ENCODE measurements around the gene LIM2. TPM values are rescaled to one million over a fixed set of nuclear protein-coding genes. Genes with fewer than 3 reads are reported as not detected.

Gene LIM2
- total and polyA plus RNA-seq, 2 experiments from 2014 or later: not detected

- TF ChIP-seq CTCF (IDR thresholded peaks at IDR 0.05; ENCODE audit: poor library complexity) (no peak), EZH2phosphoT487 (IDR thresholded peaks at IDR 0.05; ENCODE audit: low read depth, severe bottlenecking, unreplicated experiment) (no peak), EZH2 (IDR thresholded peaks at IDR 0.05; ENCODE audit: borderline replicate concordance) (no peak)
- Histone ChIP-seq H3K27ac (no peak overlapping the region), H3K4me2 (no peak overlapping the region), H2AFZ (no peak overlapping the region), H3K27me3 (no peaks in the 10 kb centered on the region), H3K9me2 (replicated peaks; ENCODE audit: insufficient read depth) (no peaks in the 10 kb centered on the region), H4K20me1 (ENCODE audit: insufficient read depth, poor library complexity, severe bottlenecking) (no peaks in the 10 kb centered on the region), H3K4me3 (no peak overlapping the region), H3K36me3 (replicated peaks; ENCODE audit: insufficient read depth, low read depth) (no peaks in the 10 kb centered on the region), H3K9me3 (ENCODE audit: low read depth) (no peaks in the 10 kb centered on the region), H3K79me2 (no peaks in the 10 kb centered on the region), H3K4me1 (ENCODE audit: insufficient read depth) (no peaks in the 10 kb centered on the region)
- WGBS (ENCODE audit: low lambda C conversion rate, missing lambda C conversion rate): 53% methylated on average over 3 of the region's 3 CpGs
- no peak for DNase-seq (ENCODE audit: low spot score)
Measured at GRCh38 chr19:51430221-51430620, 42.4 kb upstream of the LIM2 start.

DNA sequence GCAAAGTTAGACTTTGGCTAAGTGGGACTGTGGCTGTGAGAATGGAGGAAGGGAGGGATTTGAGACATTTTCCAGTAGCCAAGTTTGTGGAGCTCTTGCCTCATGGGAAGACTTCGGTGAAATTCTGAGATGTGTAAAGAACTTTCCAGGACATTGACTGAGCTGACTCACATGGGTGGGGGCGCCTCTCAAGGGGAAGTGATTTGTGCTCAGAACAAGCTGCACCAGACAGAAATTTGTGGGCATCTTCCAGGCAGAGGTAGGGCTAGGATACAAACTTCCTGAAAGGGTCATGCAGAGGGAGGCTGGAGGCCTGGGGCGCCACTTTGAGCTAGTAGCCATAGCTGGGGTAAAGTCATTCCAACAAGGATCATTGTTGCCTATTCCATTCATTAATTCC, 39.4 kb upstream of the LIM2 start:
- Histone ChIP-seq H3K4me1 (ENCODE audit: insufficient read depth) (no peaks in the 10 kb centered on the region), H3K27ac (no peak overlapping the region), H3K27me3 (no peaks in the 10 kb centered on the region), H3K79me2 (no peaks in the 10 kb centered on the region), H4K20me1 (ENCODE audit: insufficient read depth, poor library complexity, severe bottlenecking) (no peaks in the 10 kb centered on the region), H2AFZ (no peak overlapping the region), H3K9me2 (replicated peaks; ENCODE audit: insufficient read depth) (no peaks in the 10 kb centered on the region), H3K9me3 (ENCODE audit: low read depth) (no peaks in the 10 kb centered on the region), H3K4me2 (no peak overlapping the region), H3K36me3 (replicated peaks; ENCODE audit: insufficient read depth, low read depth) (no peaks in the 10 kb centered on the region), H3K4me3 (no peak overlapping the region)
- 82% methylated on average over 3 of the region's 3 CpGs for WGBS (ENCODE audit: low lambda C conversion rate, missing lambda C conversion rate)
- TF ChIP-seq CTCF (IDR thresholded peaks at IDR 0.05; ENCODE audit: poor library complexity) (no peak), EZH2 (IDR thresholded peaks at IDR 0.05; ENCODE audit: borderline replicate concordance) (no peak), EZH2phosphoT487 (IDR thresholded peaks at IDR 0.05; ENCODE audit: low read depth, severe bottlenecking, unreplicated experiment) (no peak)
- DNase-seq (ENCODE audit: low spot score): no peak

DNA sequence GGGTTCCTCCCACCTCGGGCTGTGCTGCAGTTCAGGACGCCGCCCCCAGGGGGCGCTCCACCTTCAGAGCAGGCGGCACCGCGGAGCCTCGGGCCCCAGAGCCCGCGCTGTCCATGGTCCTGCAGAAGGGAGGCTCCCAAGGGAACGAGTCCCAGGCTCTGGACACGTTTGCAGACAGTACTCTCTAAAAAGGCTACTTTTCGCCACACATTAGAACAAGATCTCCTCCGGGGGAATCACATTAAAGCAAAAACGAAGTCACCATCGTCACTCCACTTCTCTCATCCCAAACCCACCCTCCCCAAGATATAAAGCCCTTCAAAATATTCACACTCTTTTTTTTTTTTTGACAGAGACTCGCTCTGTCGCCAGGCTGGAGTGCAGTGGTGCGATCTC, 34.3 kb upstream of the LIM2 start:
- Histone ChIP-seq H3K4me1 (ENCODE audit: insufficient read depth) (no peaks in the 10 kb centered on the region), H3K79me2 (no peaks in the 10 kb centered on the region), H3K4me2 (no peak overlapping the region), H3K36me3 (replicated peaks; ENCODE audit: insufficient read depth, low read depth) (no peaks in the 10 kb centered on the region), H4K20me1 (ENCODE audit: insufficient read depth, poor library complexity, severe bottlenecking) (no peaks in the 10 kb centered on the region), H3K4me3 (no peak overlapping the region), H3K27ac (no peak overlapping the region), H3K9me3 (ENCODE audit: low read depth) (no peaks in the 10 kb centered on the region), H2AFZ (no peak overlapping the region), H3K27me3 (no peaks in the 10 kb centered on the region), H3K9me2 (replicated peaks; ENCODE audit: insufficient read depth) (no peaks in the 10 kb centered on the region)
- TF ChIP-seq EZH2phosphoT487 (IDR thresholded peaks at IDR 0.05; ENCODE audit: low read depth, severe bottlenecking, unreplicated experiment): no peak
- TF ChIP-seq CTCF (IDR thresholded peaks at IDR 0.05; ENCODE audit: poor library complexity): peak; percentile 93
- 7% methylated on average over 19 of the region's 19 CpGs for WGBS (ENCODE audit: low lambda C conversion rate, missing lambda C conversion rate)
- DNase-seq (ENCODE audit: low spot score): peak; percentile 93
